Vagina (tissue), 2 donors: Measurements from ENCODE around the gene MEGF9.

ENCODE experiments used
- POLR2AphosphoS5 ChIP-seq, 2 donors: sonication (generic); formaldehyde crosslinking; IDR thresholded peaks; one replicate each; pipeline ENCODE4 v1.9.0; 2017; ENCODE audit warnings: antibody characterized with exemption in 2 of 2, mild to moderate bottlenecking in 2 of 2, low read depth in 1 of 2; ENCODE audit not compliant: insufficient read depth in 1 of 2
- TF ChIP-seq, protein P1 (sequence below), 3 experiments: fragments of 450-650 bp in 2 of 3; fragments of 200-600 bp in 1 of 3; sonication (generic) in 1 of 3; IDR thresholded peaks; one replicate each; pipeline ENCODE4 v1.5.1; 2017 to 2019; ENCODE audit warnings: antibody characterized with exemption in 3 of 3, mild to moderate bottlenecking in 2 of 3, moderate library complexity in 2 of 3

DNA sequence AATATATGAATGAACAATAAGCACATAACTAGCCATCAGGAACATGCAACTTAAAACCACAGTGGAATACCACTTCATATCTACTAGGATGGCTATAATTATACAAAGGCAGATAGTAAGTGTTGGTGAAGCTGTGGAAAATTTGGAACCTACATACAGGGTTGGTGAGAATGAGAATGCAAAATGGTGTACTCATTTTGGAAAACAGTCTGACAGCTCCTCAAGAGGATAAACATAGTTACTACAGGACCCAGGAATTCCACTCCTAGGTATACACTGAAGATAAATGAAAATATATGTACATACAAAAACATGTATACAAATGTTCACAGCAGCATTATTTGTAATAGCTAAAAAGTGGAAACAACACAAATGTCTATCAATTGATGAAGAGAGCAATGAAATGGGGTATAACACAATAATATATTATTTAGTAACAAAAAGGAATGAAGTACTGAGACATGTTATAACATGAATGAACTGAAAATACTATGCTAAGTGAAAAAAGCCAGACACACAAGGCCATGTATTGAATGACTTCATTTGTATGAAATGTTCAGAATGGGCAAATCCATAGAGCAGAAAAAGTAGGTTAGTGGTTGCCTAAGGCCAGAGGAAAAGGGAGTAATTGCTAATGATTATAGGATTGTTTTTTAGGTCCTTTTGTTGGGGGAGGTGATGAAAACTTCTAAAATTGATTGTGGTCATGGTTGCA is 103.1 kb downstream of the MEGF9 start:
- TF ChIP-seq, protein P1, sequence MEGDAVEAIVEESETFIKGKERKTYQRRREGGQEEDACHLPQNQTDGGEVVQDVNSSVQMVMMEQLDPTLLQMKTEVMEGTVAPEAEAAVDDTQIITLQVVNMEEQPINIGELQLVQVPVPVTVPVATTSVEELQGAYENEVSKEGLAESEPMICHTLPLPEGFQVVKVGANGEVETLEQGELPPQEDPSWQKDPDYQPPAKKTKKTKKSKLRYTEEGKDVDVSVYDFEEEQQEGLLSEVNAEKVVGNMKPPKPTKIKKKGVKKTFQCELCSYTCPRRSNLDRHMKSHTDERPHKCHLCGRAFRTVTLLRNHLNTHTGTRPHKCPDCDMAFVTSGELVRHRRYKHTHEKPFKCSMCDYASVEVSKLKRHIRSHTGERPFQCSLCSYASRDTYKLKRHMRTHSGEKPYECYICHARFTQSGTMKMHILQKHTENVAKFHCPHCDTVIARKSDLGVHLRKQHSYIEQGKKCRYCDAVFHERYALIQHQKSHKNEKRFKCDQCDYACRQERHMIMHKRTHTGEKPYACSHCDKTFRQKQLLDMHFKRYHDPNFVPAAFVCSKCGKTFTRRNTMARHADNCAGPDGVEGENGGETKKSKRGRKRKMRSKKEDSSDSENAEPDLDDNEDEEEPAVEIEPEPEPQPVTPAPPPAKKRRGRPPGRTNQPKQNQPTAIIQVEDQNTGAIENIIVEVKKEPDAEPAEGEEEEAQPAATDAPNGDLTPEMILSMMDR (IDR thresholded peaks at IDR 0.05) = no peak
- TF ChIP-seq POLR2AphosphoS5 (IDR thresholded peaks at IDR 0.05; ENCODE audit: insufficient read depth in 1 of 2, low read depth in 1 of 2) = no peak
